Body of pancreas (tissue), 4 donors: Measurements from ENCODE around the gene MROH2A.

ENCODE experiments used
- CTCF ChIP-seq, 7 experiments: fragments of 450-650 bp in 4 of 7; fragments of 200-600 bp in 3 of 7; sonication (generic) in 3 of 7; IDR thresholded peaks; one replicate each; pipeline ENCODE4 v1.5.1; 2016 to 2019; ENCODE audit warnings: antibody characterized with exemption in 7 of 7
- POLR2A ChIP-seq, 3 donors: fragments of 450-650 bp; IDR thresholded peaks; one replicate each; pipeline ENCODE4 v1.6.1; 2016; ENCODE audit warnings: antibody characterized with exemption in 3 of 3, mild to moderate bottlenecking in 2 of 3

- TF ChIP-seq CTCF (IDR thresholded peaks at IDR 0.05) (no peak), POLR2A (IDR thresholded peaks at IDR 0.05) (no peak)
These were observed 16.1 kb downstream of the MROH2A start for GRCh38 chr2:233794128-233794658.
